GM21576 (cell line): ENCODE results near the gene FBXW9.
"Not testable (repeated sequence)": the region's sequence is repeated elsewhere in the genome, so short reads cannot be mapped to it uniquely, and the experiment has no call there.

Experiments
- ATAC-seq: cut with Tn5 transposase; IDR thresholded peaks from one replicate; pipeline ENCODE4 v1.9.1; 2021; ENCODE audit warnings: mild to moderate bottlenecking, moderate library complexity; ENCODE audit not compliant: unreplicated experiment

Gene FBXW9

DNA sequence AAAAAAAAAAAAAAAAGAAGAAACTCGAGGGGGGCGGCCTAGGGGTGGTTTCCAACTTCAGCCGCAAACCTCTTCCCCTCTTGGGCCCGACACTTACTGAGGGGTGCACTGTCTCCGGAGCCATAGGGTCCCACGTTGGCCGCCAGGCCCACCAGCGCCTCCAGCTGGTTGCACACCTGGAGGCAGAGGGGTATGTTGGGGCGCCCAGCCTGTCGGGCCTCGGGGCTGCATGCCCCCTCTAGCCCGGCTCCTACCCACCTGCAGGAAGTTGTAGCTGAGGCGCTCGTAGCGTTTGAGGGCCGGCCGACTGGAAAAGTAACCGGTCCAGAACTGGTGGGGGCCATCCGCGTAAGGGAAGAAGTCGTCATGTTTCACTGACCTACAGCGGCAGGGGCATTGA is 38.5 kb downstream of the FBXW9 start:
- no peak for ATAC-seq

DNA sequence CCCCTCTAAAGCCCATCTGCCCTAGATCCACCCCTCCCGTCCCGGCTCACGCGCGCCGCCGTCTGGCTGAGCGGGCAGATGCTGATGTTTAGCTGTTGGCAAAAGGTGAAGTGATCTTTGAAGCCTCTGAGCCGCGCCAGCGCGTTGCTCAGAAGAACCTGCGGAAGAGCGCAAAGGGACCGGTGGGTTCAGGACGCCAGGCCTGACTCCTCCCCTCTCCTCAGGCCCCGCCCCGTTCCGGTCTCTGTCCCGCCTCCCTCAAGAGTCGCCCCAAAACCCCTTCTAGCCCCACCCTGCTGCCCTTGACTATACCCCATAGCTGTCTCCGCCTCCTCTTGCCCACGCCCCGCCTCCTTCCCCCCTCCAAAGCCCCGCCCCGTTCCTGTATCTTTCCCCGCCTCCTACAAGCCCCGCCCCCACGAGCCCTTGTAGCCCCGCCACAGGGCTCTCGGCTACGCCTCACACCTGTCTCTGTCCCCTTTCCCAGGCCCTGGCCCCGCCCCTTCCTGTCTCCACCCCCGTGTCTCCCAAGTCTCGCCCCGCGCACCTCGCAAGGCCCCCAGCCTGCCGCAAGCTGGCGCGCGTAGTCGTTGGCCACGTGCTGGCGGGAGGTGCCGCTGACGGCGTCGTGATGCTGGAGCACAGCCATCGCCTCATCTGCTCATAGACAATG is 39.4 kb downstream of the FBXW9 start:
- ATAC-seq: no peak

DNA sequence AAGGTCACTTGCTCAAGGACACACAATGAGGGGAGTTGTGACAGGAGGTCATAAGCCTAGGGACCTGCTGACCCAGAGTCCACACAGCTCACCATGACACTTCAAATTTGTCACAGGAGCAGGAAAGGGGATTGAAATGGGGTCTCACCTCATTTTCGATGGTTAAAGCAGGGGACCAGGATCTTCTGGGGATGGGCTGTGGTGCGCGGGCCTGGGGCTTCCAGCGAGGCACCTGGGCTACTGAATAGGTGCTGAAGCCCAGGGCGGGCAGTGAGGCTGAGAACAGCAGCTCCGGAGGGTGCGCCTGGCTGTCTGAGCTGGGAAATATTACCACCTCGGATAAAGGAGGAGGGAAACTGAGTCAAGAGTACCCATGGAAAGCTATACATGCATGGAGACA is 40.9 kb downstream of the FBXW9 start:
- no peak for ATAC-seq

DNA sequence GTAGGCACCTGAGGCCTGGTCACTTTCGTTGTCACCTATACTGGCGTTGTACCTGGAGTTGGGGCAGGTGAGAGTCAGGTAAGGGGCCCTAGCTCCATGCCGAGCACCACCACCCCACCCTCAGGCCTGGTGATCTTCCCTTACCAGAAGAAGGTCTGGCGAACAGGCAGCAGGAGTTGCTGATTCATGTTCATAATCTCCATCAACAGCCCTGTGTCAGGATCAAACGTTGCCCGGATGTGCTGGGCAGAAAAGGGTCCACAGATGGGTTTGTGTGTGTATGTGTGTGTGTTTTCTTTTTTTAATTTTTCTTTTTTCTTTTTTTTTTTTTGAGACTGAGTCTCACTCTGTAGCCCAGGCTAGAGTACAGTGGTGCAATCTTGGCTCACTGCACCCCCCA is 44.2 kb downstream of the FBXW9 start:
- ATAC-seq: no peak

DNA sequence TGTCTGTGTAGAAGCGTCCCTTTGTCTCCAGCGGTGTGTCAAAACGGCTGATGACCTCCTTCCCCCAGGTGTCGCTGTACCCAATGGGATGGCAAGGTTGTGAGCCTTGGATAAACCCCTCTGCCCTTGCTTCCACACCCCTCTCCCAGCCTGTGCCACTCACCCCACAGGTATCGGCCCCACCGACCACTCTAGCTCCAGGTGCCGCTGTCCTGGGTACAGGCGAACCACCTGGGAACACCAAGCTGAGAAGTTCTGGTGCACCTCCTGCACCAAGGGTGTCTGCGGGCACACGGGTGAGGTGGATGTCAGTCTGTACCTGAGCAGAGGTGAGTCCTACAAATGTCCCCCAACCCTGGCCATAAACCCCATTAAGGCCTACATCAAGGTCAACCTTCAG is 46.5 kb downstream of the FBXW9 start:
- no peak for ATAC-seq

DNA sequence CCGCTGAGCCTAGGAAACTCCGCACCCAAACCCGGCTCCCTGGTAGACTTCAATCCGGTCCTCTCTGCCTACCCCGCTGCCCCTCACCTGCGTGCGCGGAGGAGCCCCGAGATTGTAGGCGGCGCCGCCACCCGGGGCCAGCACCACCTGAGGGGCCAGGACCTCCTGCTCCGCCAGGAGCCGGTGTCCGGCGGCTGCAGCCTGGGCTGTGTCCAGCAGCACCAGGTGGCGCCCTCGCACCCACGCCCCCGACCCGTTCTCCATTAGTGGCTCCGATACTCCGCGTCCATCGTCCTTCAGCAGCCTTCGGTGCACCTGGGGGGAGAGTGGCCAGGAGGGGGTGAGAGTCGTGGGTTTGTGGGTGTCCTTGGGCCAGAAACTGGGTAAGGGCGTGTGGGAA is 48.3 kb downstream of the FBXW9 start:
- no peak for ATAC-seq

DNA sequence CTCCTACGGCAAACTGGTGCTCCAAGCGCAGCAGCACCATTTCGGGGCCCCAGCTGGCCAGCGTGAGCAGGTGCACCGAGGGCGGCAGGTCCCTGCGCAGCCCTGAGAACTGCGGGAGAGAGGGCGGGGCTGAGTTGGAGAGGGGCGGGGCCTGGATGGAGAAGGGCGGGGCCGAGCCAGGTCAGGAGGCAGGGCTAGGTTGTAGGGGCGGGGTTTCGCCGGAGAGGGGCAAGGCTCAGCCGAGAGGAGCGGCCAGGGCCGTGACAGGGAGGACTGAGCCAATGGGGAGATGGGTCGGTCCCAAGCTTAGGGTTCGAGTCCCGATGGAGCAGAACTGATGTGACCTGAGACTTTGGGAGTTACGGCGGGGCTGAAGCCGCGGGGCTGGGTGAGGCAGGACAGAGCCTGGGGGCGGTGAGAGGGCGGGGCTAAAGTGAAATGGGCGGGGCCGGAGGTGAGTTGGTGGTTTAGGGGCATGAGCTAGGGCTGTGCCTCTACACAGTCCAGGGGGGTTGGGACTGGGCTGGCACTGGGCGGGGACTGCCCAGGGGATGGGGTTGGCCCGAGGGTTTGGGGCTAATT is 48.9 kb downstream of the FBXW9 start:
- no peak for ATAC-seq

DNA sequence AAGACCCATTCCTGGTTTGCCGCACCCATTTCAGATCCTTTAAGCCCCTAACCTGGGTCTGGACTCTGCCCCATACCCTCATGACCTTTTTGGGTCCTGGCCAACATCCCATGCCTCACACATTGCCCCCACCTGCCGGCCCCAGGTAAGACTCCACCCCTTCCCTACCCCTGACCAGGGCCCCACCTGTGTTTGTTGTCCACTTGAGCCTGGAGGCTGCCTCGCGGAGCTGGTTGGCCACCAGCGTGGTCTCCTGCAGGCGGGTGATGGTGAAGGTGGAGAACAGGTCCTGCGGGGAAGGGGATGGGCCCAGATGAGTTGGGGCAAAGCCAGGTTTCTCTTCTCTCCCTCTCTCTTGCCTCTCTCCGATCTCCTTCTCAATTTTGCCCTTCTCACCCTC is 49.4 kb downstream of the FBXW9 start:
- ATAC-seq: no peak

DNA sequence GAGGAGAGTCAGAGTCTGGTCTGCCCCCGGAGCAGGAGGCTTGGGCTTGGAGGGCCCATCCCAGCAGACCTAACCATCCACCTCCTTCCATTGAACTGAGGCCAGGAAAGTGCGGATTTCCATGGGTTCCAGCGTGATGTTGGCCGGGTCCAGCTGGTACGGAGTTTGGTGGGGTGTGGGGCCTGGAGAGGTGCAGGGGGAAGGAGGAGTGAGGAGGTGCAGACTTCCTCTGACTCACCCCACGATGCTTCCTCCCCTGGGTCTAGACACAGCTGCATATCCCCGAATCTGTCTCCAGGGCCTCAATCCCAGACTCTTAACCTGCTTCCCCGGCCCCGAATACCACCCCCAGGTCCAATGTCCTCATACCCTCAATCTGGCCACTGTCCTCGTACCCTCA is 49.9 kb downstream of the FBXW9 start:
- no peak for ATAC-seq

DNA sequence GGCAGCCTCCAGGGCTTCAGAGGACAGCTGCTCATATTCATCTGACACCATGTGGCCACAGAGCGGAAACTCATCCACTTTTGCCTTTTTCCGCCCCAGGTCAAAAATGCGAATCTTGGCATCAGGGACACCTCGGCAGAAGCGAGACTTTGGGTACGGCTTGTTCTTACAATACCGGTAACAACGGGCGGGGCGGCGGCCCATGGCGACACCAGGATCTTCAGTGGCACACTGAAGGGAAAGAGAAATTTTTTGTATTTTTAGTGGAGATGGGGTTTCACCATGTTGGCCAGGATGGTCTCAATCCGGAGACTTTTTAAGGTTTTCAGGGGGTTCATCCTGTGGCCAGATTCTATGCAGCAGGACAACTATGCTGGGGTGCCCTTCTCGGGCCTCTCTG is 52.7 kb downstream of the FBXW9 start:
- not testable (repeated sequence) for ATAC-seq

DNA sequence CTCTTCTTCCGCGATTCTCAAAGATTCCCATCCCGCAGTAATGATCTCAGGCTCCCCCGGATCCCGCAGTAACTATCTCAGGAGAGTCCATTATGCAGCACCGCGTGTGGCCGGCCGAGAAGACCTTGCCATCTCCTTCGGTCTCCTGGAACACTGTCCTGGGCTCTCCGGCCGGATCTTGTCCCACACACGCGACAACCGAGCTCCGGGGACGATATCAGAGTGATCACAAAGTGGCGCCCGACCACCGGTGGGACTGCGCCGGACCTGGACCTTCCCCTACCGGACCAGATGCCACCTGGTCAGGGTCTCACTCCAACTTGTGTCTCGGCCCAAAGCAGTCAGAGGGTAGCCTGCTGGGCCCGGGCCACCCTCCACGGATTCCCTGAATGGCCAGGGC is 53.9 kb downstream of the FBXW9 start:
- no peak for ATAC-seq

DNA sequence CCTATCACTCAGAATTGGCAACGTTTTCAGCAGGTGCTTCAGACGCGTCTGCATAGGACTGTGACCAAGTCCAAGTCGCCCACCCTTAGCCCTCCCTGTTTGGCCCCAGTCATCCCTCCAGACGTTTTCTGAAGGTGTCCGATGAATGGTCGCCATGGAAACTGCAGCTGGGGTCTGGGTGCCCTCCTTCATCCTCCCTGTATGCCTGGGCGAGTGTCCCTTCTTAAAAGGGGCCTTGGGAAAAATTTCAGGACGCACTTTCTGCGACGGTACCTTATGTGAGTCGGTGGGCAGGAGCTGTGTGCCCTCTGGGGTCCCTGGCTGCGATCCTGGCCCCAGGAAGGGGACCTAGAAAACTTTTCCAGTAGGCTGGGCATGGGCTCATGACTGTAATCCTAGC is 55.0 kb downstream of the FBXW9 start:
- no peak for ATAC-seq

DNA sequence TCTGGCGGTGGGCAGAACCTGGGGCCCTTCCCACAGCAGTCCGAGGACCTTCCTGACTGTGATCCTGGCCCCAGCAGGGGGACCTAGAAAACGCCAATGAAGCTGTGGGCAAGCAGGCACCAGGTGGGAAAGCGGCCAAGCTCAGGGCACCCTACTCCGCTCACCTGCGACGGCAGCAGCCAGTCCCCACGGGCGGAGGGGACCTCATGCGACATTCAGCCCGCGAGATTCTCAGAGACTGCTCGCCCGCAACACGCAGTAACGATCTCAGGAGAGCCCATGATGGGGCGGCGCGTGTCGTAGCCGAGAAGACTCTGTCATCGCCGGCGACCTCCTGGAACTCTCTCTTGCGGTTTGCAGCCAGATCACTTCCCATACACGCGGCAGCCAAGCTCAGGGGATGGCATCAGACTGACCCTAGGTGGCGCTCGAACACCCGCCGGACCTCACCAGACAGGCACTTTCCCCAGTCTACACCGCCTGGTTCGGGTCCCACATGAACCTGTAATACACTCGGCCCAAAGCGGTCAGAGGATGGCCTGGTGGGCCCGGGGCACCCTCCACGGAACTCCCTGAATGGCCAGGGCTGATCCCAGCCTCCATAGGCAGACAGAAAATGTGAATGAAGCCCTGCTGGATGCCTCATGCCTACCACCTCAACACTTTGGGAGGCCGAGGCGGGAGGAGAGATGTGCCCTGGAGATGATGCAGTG is 56.4 kb downstream of the FBXW9 start:
- ATAC-seq: peak; percentile 60
